D721Med (cell line): ENCODE data around the gene BCKDHB.

Experiments
- DNase-seq: peaks from one replicate; pipeline ENCODE4 v3.0.0; 2011; ENCODE audit warnings: low spot score; ENCODE audit not compliant: insufficient read length
- FAIRE-seq: peaks from 2 replicates; lab custom pipeline; 2011; peaks lifted over from hg19 to GRCh38; lab: Jason Lieb, UNC
- TF ChIP-seq, protein P1 (sequence below): IDR thresholded peaks from 2 replicates; pipeline ENCODE4 v1.5.1; 2012; ENCODE audit warnings: mild to moderate bottlenecking, control low read depth; ENCODE audit not compliant: insufficient read depth; ENCODE audit errors: missing control alignments

The BCKDHB gene

DNA sequence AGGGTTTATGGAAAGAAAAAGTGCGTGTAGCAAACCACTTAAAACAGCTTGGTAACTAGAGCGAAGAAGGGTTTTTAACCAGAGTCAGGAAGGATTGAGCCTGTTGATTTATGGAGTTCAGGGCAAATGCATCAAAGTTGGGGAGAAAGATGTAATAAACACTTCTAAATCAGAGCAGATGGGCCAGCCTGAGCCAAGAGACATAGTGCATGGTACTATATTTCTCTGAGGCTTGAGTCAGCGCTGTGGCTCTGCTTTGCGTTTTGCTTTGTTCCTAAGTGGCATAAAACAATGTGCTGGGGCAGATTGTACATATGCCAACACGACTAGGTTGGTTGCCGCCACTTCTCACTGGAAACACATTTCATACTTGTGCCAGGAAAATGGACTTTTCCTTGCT lies 111.3 kb downstream of the BCKDHB start:
- FAIRE-seq, result no peak
- DNase-seq, result no peak
- TF ChIP-seq, protein P1, sequence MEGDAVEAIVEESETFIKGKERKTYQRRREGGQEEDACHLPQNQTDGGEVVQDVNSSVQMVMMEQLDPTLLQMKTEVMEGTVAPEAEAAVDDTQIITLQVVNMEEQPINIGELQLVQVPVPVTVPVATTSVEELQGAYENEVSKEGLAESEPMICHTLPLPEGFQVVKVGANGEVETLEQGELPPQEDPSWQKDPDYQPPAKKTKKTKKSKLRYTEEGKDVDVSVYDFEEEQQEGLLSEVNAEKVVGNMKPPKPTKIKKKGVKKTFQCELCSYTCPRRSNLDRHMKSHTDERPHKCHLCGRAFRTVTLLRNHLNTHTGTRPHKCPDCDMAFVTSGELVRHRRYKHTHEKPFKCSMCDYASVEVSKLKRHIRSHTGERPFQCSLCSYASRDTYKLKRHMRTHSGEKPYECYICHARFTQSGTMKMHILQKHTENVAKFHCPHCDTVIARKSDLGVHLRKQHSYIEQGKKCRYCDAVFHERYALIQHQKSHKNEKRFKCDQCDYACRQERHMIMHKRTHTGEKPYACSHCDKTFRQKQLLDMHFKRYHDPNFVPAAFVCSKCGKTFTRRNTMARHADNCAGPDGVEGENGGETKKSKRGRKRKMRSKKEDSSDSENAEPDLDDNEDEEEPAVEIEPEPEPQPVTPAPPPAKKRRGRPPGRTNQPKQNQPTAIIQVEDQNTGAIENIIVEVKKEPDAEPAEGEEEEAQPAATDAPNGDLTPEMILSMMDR, result no peak

- no peak for DNase-seq
- no peak for FAIRE-seq
- TF ChIP-seq, protein P1, result no peak
Observed at GRCh38 chr6:80223743-80224212, 117.3 kb downstream of the BCKDHB start.

GRCh38 chr6:80226151-80226550 lies 119.7 kb downstream of the BCKDHB start:
- TF ChIP-seq, protein P1, result no peak
- DNase-seq (no peak), FAIRE-seq (no peak)

- TF ChIP-seq, protein P1, result no peak
- DNase-seq (no peak), FAIRE-seq (no peak)
Observed at GRCh38 chr6:80226699-80227098, 120.2 kb downstream of the BCKDHB start.

DNA sequence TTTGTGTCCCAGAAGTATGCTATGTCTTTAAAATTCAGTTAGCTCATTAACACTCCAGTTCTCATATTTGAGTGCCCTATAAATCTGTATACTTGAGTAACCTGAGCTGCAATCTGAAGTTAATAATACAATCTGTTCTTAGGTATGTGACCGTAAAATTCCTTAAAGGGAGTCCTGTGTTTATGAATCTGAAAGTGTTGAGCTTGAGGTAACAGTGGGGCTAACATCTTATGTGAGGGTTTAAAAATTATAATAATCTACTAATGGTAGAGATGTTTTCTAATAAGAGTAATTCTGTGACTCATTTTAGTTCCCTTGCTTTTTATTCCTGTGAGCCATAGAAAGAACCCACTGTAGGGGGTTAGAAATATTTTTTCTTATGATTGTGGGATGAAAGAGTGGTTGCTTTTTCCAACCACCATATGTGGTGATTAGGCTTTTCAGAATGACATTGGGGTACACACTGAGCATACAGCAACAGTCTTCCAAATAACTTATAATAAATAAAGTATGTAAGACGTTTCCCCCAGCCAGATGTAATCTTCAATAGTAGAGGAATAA lies 121.2 kb downstream of the BCKDHB start:
- TF ChIP-seq, protein P1, result no peak
- FAIRE-seq (no peak), DNase-seq (no peak)

DNA sequence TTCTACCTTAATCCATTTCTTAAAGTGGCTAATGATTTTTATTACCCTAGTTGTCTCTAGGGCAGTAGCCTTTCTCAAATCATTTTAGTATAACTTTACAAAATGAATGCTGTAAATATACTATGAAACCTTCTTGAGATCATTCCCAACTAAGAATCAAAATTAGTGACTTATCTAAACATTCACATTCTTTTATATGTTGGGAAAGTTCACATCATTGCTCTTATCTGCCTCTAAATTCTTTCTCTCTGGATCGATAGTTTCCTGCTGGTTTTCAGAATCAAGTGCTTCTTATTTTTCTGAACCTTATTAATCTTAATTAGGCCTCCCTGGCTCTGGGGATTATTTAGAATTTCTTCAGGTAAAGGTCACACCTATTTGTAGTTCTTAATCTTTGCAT lies 126.8 kb downstream of the BCKDHB start:
- TF ChIP-seq, protein P1, result no peak

GRCh38 chr6:80233958-80234357 lies 127.5 kb downstream of the BCKDHB start:
- DNase-seq, result no peak
- FAIRE-seq, result no peak
- TF ChIP-seq, protein P1, result no peak

More for the DNA sequence above, 126.8 kb downstream of the BCKDHB start:
- no peak for FAIRE-seq
- no peak for DNase-seq
